HCT116 (cell line): ENCODE data around the gene ATP5F1E. TPM values are rescaled to one million over a fixed set of nuclear protein-coding genes. Genes with fewer than 3 reads are reported as not detected.

Source experiments
- ATAC-seq: fragments of 200-7000 bp; cut with Tn5 transposase; 2 replicates; pipeline ENCODE4 v1.9.1; 2020; ENCODE audit warnings: mild to moderate bottlenecking, moderate library complexity
- BruUV-seq: library from RNA; stranded (reverse); fragments of 400-500 nt; replicated peaks from 2 replicates; lab custom pipeline; 2021; lab: Mats Ljungman, UMichigan
- CTCF ChIA-PET: fragments of 300-600 bp; sonication (Branson Sonifier 250); formaldehyde crosslinking; loops from one replicate; lab custom pipeline; 2021; ENCODE audit warnings: antibody characterized with exemption; lab: Charles Lee
- POLR2A ChIA-PET: fragments of 300-600, 350-600 bp; sonication (Branson Sonifier 250); formaldehyde crosslinking; loops from one replicate; lab custom pipeline; 2021; ENCODE audit warnings: antibody characterized with exemption; lab: Charles Lee
- RAD21 ChIA-PET, 2 experiments: fragments of 300-600 bp; sonication (Branson Sonifier 250); formaldehyde crosslinking; loops; one replicate each; lab custom pipeline; 2023; ENCODE audit warnings: low total read pairs in 2 of 2; ENCODE audit not compliant: uncharacterized antibody in 2 of 2, unreplicated experiment in 2 of 2, low non-redundant PET in 1 of 2; lab: Charles Lee
- DNase-seq: peaks from one replicate; pipeline ENCODE4 v3.0.0-alpha.2; 2010; ENCODE audit warnings: low read depth, low spot score
- H2AFZ ChIP-seq: fragments of 200-600 bp; shearing (Covaris generic), sonication (generic); 2 replicates; pipeline ENCODE4 v1.6.1; 2017; ENCODE audit warnings: low read depth, mixed run types, mixed read lengths, antibody characterized with exemption, low read length; ENCODE audit not compliant: poor library complexity, severe bottlenecking
- H3K27ac ChIP-seq: 2 replicates; pipeline ENCODE4 v1.5.1; 2012; ENCODE audit warnings: low read depth, low read length
- H3K27me3 ChIP-seq: fragments of 200-600 bp; sonication (generic); 2 replicates; pipeline ENCODE4 v1.6.1; 2016; ENCODE audit warnings: mixed run types, low read length, mixed read lengths; ENCODE audit not compliant: insufficient read depth
- H3K36me3 ChIP-seq, 2 experiments: fragments of 200-500 bp in 1 of 2; fragments of 200-600 bp in 1 of 2; sonication (Bioruptor generic) in 1 of 2; sonication (generic) in 1 of 2; 2 replicates each; pipeline versions ENCODE4 v1.5.1 to v1.6.1; 2014 to 2016; ENCODE audit warnings: low read length in 2 of 2, inconsistent platforms in 1 of 2, mixed read lengths in 1 of 2, mixed run types in 1 of 2; ENCODE audit not compliant: insufficient read depth in 2 of 2, control insufficient read depth in 1 of 2
- H3K4me1 ChIP-seq, 2 experiments: fragments of 200-600 bp in 1 of 2; sonication (generic) in 1 of 2; 2 replicates each; pipeline versions ENCODE4 v1.5.1 to v1.6.1; 2012 to 2017; ENCODE audit warnings: low read length in 2 of 2, inconsistent platforms in 1 of 2, mild to moderate bottlenecking in 1 of 2, mixed read lengths in 1 of 2, mixed run types in 1 of 2, moderate library complexity in 1 of 2; ENCODE audit not compliant: insufficient read depth in 2 of 2, control insufficient read depth in 1 of 2
- H3K4me2 ChIP-seq: fragments of 200-600 bp; sonication (generic); 2 replicates; pipeline ENCODE4 v1.6.1; 2017; ENCODE audit warnings: mixed run types, low read length, mixed read lengths
- H3K4me3 ChIP-seq, 2 experiments: fragments of 200-600 bp in 1 of 2; sonication (generic) in 1 of 2; replicated peaks in 1 of 2; 2 replicates each; pipeline ENCODE4 v1.5.1; 2011 to 2016; ENCODE audit warnings: low read length in 2 of 2, control low read depth in 1 of 2, low read depth in 1 of 2, mild to moderate bottlenecking in 1 of 2, mixed read lengths in 1 of 2, mixed run types in 1 of 2
- H3K79me2 ChIP-seq: fragments of 200-600 bp; sonication (generic); 2 replicates; pipeline ENCODE4 v1.6.1; 2017; ENCODE audit warnings: mild to moderate bottlenecking, mixed run types, low read length, moderate library complexity, mixed read lengths; ENCODE audit not compliant: insufficient read depth
- H3K9ac ChIP-seq: fragments of 200-600 bp; sonication (generic); 2 replicates; pipeline ENCODE4 v1.6.1; 2016; ENCODE audit warnings: low read length, mixed read lengths
- H3K9me2 ChIP-seq: fragments of 200-600 bp; sonication (generic), shearing (Covaris generic); 2 replicates; pipeline ENCODE4 v1.6.1; 2017; ENCODE audit warnings: mixed run types, mild to moderate bottlenecking, moderate library complexity; ENCODE audit not compliant: insufficient read depth
- H3K9me3 ChIP-seq, 2 experiments: fragments of 200-500 bp in 1 of 2; fragments of 200-600 bp in 1 of 2; sonication (Bioruptor generic) in 1 of 2; sonication (generic) in 1 of 2; 2 replicates each; pipeline ENCODE4 v1.6.1; 2014 to 2017; ENCODE audit warnings: low read length in 2 of 2, mixed read lengths in 2 of 2, inconsistent platforms in 1 of 2, low read depth in 1 of 2, mild to moderate bottlenecking in 1 of 2, mixed run types in 1 of 2, moderate library complexity in 1 of 2; ENCODE audit not compliant: control insufficient read depth in 1 of 2, insufficient read depth in 1 of 2
- H4K20me1 ChIP-seq: fragments of 200-600 bp; sonication (generic), shearing (Covaris generic); 2 replicates; pipeline ENCODE4 v1.6.1; 2017; ENCODE audit warnings: mixed run types, mild to moderate bottlenecking, moderate library complexity; ENCODE audit not compliant: insufficient read depth
- CBX3 ChIP-seq: IDR thresholded peaks from 2 replicates; pipeline ENCODE4 v1.6.1; 2012; ENCODE audit warnings: low read depth
- CEBPB ChIP-seq: IDR thresholded peaks from 2 replicates; pipeline ENCODE4 v1.6.1; 2012; ENCODE audit warnings: low read depth
- EGR1 ChIP-seq: IDR thresholded peaks from 2 replicates; pipeline ENCODE4 v1.6.1; 2012; ENCODE audit warnings: low read depth
- POLR2A ChIP-seq: IDR thresholded peaks from 2 replicates; pipeline ENCODE4 v1.7.0; 2011; ENCODE audit warnings: borderline replicate concordance; ENCODE audit not compliant: insufficient read depth, insufficient read length; ENCODE audit errors: extremely low read depth
- REST ChIP-seq: IDR thresholded peaks from 2 replicates; pipeline ENCODE4 v1.6.1; 2012; ENCODE audit warnings: low read depth
- TCF7L2 ChIP-seq: IDR thresholded peaks from 2 replicates; pipeline ENCODE4 v1.7.0; 2011; ENCODE audit warnings: borderline replicate concordance, inconsistent platforms; ENCODE audit not compliant: insufficient read depth, insufficient read length; ENCODE audit errors: extremely low read depth
- ZFX ChIP-seq: fragments of 450-650 bp; IDR thresholded peaks from 2 replicates; pipeline ENCODE4 v1.6.1; 2017
- ZNF274 ChIP-seq: fragments of 200-500 bp; sonication (Bioruptor generic); IDR thresholded peaks from 2 replicates; pipeline ENCODE4 v1.6.1; 2014; ENCODE audit warnings: mild to moderate bottlenecking, low read depth, low read length, inconsistent platforms
- intact Hi-C: fragments of 100-400 bp; cut with micrococcal nuclease; formaldehyde crosslinking; loops from 2 replicates; pipeline ENCODE4 v1.10.0; 2022
- total RNA-seq: library from RNA; stranded (reverse); gene quantifications from one replicate; pipeline ENCODE4 v1.2.1, GENCODE V29; 2021; ENCODE audit not compliant: unreplicated experiment

ATP5F1E gene
- total RNA-seq, 1 experiment from 2014 or later: 72.8 TPM

- no peak overlapping the region for H3K27ac ChIP-seq
- no peaks in the 10 kb centered on the region for H4K20me1 ChIP-seq
- H2AFZ ChIP-seq: no peak overlapping the region
- no peak for ATAC-seq
- no peaks in the 10 kb centered on the region for H3K79me2 ChIP-seq
- H3K9me3 ChIP-seq: no peaks in the 10 kb centered on the region
- ChIA-PET RAD21 (interaction anchor here in 1 of 2 experiments (0.6 kb wide), 1 partner anchor 570 kb away, joined by 3 read pairs; no protein-coding TSS in a partner anchor), POLR2A (interaction anchor here (1.0 kb wide), 1 partner anchor 9 kb away, joined by 3 read pairs; the partner anchor contains the start of gene PRELID3B), CTCF (interaction anchor here (1.0 kb wide), 1 partner anchor 36 kb away, joined by 3 read pairs; no protein-coding TSS in a partner anchor)
- no peak overlapping the region for H3K9ac ChIP-seq
- no peaks in the 10 kb centered on the region for H3K9me2 ChIP-seq
- TF ChIP-seq REST (no peak), ZNF274 (no peak), TCF7L2 (no peak), ZFX (no peak), EGR1 (no peak), CBX3 (no peak), POLR2A (no peak), CEBPB (no peak)
- no peak overlapping the region for H3K4me2 ChIP-seq
- DNase-seq: no peak
- no peaks in the 10 kb centered on the region for H3K4me1 ChIP-seq
- peaks cover 16% of the 10 kb centered on the region; the same call in 1 of the 2 replicates for H3K27me3 ChIP-seq
- no TSS peak for BruUV-seq
- intact Hi-C loops: loop anchor here (10.0 kb wide), 1 partner anchor 397 kb away; the partner anchor contains the start of gene STX16
- H3K4me3 ChIP-seq: no peak overlapping the region
- no peaks in the 10 kb centered on the region for H3K36me3 ChIP-seq
Observed at GRCh38 chr20:59051666-59052185, 19.6 kb upstream of the ATP5F1E start.
